LNCaP clone FGC (cell line): ENCODE data around the gene MAML3.

Experiments
- DNase-seq: peaks from one replicate; pipeline ENCODE4 v3.0.0-alpha.2; 2011; ENCODE audit warnings: low read depth
- H3K4me3 ChIP-seq: 2 replicates; pipeline ENCODE4 v1.5.1; 2011; ENCODE audit warnings: mild to moderate bottlenecking, low read depth, low read length, control low read depth
- TF ChIP-seq, protein P1 (sequence below): IDR thresholded peaks from 2 replicates; pipeline ENCODE4 v1.5.1; 2012; ENCODE audit warnings: mild to moderate bottlenecking; ENCODE audit not compliant: control insufficient read depth, insufficient read depth; ENCODE audit errors: extremely low read depth

Gene MAML3

DNA sequence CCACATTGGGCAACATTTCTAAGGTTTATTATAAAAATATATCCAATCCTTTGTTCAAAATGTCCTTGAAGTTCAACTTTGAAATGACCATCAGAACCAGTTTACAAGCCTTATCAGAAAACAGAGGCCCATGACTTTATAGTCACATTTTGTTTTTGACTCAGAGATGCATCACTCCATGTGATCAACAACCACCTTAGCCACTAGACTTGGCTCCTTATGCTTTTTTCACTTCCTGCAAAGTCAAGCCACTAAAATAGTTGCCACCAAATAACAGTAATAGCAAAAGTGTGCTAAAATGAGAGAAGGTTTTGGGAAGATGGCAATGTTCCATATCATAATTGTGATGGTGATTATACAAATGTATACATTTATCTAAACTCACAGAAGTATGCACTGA lies 181.7 kb downstream of the MAML3 start:
- no peak for DNase-seq
- TF ChIP-seq, protein P1, sequence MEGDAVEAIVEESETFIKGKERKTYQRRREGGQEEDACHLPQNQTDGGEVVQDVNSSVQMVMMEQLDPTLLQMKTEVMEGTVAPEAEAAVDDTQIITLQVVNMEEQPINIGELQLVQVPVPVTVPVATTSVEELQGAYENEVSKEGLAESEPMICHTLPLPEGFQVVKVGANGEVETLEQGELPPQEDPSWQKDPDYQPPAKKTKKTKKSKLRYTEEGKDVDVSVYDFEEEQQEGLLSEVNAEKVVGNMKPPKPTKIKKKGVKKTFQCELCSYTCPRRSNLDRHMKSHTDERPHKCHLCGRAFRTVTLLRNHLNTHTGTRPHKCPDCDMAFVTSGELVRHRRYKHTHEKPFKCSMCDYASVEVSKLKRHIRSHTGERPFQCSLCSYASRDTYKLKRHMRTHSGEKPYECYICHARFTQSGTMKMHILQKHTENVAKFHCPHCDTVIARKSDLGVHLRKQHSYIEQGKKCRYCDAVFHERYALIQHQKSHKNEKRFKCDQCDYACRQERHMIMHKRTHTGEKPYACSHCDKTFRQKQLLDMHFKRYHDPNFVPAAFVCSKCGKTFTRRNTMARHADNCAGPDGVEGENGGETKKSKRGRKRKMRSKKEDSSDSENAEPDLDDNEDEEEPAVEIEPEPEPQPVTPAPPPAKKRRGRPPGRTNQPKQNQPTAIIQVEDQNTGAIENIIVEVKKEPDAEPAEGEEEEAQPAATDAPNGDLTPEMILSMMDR, result no peak

DNA sequence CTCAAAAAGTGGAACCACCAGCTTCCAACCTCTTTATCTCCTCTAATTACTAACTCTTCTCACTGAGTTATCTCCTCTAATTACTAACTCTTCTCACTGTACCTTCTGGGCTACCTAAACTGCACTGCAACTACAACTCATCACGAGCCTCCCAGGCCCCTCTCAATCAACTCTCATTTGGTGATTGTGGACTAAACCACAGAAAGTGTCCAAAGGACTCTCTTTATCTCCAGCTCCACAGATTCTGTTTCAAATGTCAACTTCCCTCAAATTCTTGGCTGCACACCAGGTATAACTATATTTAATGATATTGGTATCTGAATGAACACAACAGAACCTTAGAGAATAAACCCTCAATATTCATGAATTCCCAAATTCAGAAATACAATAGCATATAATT lies 182.9 kb downstream of the MAML3 start:
- TF ChIP-seq, protein P1, result no peak
- DNase-seq, result no peak
- no peak overlapping the region for H3K4me3 ChIP-seq

More for the DNA sequence above, 181.7 kb downstream of the MAML3 start:
- no peak overlapping the region for H3K4me3 ChIP-seq

DNA sequence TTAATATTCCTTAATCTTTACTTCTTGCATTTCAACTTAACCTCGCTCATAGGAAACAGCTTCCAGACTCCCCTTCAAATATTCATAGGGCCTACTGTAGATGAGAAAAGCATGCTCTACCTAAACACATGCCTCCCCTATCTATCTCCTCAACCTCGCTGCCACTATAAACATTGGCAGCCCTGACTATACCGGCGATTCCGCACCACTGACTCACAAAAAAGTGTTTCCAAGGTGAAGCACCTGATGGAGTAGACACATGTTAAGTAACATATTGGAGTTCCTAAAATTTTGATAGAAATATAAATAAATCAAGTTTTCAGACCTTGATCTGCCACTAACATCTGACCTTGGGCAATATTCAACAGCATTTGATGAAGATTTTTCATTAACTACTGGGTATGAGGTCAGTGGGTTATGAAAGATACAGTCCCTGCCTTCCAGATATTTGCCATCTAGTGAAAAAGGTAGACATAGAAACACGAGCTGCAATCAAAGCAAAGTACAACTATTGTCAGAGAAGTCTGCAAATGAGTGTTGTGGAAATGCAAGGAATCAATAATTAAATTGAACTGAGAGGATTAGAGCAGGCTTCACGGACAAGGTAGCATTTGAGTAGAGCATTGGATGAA lies 184.2 kb downstream of the MAML3 start:
- H3K4me3 ChIP-seq, result no peak overlapping the region
- TF ChIP-seq, protein P1, result no peak
- no peak for DNase-seq

DNA sequence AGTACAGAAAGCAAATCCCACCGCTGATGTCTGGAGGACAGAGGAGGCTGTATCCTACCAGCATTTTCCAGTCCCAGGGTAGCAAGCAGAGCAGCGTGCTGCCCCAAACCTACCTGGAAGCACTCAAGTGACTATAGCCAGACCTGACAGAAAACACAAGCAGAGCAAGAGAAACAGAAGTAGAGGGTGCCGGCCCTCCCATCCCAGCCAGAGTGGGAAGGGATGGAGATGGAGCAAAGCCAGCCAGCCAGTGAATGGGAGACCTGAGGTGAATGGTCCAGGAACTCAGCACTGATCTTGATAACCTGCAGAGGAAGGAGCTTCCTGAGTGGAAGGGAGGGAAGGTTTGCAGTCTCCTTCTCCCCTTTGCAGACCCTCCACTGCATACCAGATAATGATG lies 185.2 kb downstream of the MAML3 start:
- no peak for DNase-seq
- H3K4me3 ChIP-seq, result no peak overlapping the region
- TF ChIP-seq, protein P1, result no peak

DNA sequence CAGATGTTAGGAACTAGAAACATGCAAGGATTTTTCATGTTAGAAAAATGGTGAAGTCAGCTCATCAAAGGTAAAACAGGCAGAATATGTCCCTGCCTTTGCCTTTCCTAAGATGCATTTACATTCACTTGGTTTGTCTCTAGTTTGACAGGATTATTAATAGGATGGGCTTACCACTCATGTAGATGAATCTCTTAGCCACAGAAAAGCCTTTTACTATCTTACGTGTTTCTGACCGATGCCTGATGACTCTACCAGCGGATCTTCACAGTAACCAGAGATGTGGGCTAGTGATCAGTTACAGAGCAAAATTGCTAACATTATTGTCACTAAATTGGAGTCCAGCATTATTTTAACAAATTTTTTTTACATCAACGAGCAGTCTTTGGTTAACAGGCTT lies 187.6 kb downstream of the MAML3 start:
- DNase-seq, result no peak
- TF ChIP-seq, protein P1, result no peak
- no peak overlapping the region for H3K4me3 ChIP-seq

DNA sequence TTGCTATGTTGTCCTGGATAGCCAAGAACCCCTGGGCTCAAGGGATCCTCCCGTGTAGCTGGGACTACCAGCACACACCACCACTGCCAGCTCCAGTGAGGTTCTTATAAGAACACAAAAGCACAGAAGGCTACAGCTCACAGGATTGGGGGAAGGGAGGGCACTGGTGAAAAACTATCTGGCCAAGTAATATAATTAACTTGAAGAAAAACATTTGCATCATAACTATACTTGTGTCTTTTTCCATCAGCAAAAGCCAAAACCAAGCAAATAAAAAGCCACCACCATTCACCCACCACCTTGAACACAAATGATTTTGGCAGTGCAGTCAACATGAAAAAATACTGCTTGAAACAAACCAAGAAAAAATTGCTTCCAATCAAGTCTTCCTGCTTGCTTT lies 188.2 kb downstream of the MAML3 start:
- TF ChIP-seq, protein P1, result no peak
- no peak for DNase-seq
- H3K4me3 ChIP-seq, result no peak overlapping the region

DNA sequence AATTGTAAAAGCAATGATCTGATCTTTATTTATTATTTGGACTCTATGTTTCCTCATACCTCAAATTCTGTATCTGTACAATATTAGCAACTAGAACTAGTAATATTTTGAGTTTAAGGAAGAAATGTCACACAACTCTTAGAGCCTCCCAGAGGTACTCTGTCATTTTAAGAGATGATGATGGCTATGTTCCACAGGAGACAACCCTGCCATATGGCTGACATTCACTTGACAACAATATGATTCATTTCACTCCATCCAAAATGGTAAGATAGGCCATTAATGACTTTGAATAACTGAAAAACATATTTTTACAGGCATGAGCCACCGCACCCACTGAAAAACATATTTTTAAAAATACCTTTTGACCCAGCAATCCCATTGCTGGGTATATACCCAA lies 190.3 kb downstream of the MAML3 start:
- no peak overlapping the region for H3K4me3 ChIP-seq
- TF ChIP-seq, protein P1, result no peak
- DNase-seq, result no peak
